HG02798 (cell line): ENCODE results near the gene PCYT1B.

ENCODE experiments used
- ATAC-seq: cut with Tn5 transposase; IDR thresholded peaks from one replicate; pipeline ENCODE4 v1.9.1; 2021; ENCODE audit warnings: mild to moderate bottlenecking; ENCODE audit not compliant: unreplicated experiment, poor library complexity

PCYT1B gene

DNA sequence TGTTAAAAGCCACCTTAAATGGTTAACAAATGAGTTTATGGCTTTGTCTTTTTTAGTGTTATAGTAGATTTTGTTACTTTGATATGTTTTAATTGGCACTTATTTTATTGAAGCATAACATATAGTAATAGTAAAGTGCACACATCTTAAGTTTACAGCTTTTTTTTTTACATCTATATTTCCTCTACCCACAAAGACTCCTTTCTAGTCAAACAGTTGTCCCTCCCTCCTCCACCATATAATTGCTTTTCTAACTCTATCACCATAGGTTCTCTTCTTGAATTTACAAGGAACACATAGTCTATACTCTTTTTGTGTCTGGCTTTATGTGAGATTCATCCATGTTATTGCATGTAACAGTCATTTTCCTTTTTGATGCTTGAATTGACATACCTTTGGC, 110.6 kb downstream of the PCYT1B start:
- no peak for ATAC-seq

DNA sequence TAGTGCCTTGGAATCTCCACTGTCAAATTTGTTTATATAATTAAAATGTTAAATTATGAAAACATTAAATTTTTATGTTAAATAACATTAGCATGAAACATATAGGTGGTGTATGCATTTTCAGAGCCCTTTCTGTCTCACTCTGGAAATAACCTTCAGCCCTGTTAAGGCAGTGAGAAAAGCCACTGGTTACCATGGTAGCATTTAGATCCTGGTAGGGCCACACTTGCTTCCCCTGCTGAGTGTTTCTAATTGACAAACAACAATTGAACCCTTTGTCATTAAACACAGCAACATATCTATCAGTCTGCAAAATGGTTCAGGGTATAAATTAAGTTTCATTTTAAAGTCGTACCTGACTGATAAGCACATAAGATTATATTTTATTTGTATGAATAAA, 118.5 kb downstream of the PCYT1B start:
- ATAC-seq, result no peak

DNA sequence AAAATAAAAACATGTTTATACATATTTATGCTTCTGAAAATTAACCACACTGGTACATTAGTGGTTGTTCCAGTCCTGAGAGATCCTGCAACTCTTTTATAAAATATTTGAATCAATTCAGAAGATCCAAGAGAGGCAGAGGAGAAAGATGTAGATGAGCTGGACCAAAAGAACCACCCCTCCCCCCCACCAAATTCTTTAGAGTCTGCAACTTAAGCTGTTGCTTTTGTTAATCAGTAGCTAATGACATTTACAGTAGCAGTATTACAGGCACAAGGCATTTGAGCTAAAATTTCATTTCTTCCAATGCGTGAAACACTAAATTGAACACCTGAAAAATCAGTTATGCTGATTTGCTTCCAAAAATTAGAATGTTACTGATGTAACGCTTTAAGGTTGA, 120.5 kb downstream of the PCYT1B start:
- no peak for ATAC-seq

DNA sequence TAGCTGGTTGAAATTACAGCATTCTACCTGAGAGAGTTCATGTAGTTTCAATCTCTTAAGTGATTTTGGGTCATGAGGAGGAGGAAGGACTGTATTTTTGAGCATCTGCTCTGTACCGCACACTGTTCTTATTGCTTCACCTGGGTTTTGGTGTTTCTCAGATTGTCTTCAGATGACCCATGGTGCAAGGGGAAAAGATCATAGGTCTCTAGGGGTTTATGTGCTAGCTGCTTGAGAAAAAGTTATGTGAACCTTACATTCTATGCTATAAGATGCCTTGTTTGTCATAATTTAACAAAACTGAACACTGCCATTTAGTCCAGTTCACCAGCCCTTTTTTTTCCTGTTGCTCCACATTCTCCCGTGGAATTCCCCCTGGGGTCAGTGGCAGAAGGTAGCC, 121.7 kb downstream of the PCYT1B start:
- ATAC-seq, result no peak

DNA sequence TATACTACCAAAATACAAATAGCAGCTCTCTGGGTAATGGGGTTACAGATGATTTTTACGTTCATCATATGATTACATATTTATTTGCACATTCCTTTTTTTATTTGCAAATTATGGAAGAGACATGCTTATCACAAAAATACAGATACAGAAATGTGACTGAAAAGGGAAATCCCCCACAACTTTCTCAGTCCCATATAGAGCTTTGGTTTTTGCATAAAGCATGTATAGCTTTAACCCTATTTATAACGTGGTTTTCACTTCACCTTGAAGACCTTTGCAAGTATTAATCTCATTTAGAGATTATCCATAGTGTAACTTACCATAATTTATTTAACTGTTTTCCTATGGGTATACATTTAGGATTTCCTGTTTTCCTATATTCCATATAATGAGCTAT, 126.7 kb downstream of the PCYT1B start:
- ATAC-seq, result no peak

DNA sequence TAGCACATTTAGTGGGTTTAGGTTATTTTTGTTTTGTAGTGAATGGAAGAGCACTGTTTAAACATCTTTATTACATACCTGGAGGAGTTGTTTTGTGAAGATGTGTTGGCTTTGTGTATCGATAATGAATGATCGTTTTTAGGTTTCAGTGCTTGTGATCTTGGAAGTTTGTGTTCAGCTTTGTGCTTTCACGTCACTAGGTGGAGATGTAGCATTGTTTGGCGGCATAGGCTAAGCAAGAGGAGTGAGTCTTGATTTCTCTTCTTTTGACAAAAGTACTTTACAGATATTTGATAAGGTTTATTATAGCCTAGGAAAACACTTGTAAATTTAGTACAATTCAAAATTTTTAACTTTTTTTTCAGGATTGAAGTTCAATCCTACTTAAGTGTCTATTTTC, 131.7 kb downstream of the PCYT1B start:
- ATAC-seq, result no peak

DNA sequence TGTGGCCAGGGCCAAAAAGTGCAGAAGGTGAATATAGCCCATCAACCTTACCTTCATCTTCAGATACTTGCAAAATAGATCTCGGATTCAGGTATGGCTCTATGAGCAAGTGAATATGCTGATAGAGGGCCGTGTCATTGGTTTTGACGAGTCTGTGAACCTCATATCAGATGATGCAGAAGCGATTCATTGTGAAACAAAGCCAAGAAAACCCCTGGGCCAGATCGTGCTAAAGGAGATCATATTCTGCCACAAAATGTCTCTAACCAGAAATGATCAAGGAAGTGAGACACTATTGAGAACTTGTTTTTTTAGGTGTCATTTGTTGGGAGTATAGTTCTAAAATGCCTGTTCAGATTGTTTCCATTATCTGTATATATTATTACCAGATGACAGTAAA, 133.7 kb downstream of the PCYT1B start:
- ATAC-seq, result peak; percentile 95

DNA sequence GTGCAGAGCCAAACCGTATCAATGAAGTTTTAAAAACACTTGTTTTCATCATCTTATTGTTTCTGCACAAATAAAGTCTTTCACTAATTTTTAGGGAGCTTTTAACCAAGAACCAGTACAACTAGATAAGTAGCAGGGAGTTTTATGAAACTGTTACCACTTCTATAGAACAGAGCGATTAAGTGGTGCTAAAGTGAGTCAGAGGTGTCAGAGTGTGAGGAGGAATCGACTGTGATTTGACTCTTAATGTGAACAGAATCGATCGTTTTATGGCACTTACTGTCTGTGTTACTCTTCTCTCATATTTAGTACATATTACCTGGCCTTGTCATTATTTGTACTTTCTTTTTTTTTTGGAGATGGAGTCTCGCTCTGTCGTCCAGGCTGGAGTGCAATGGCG, 138.8 kb downstream of the PCYT1B start:
- no peak for ATAC-seq
